HTR-8/SVneo (cell line): ENCODE data around the gene DDTL.
A peak's percentile ranks its signal among the peaks of the same experiment; 100 is the strongest.
"Not testable (repeated sequence)": the region's sequence is repeated elsewhere in the genome, so short reads cannot be mapped to it uniquely, and the experiment has no call there.

Experiments used
- DNase-seq: peaks from one replicate; pipeline ENCODE4 v3.0.0; 2011; ENCODE audit warnings: low spot score, mixed read lengths; ENCODE audit not compliant: insufficient read length
- FAIRE-seq: peaks from 2 replicates; lab custom pipeline; 2011; peaks lifted over from hg19 to GRCh38; lab: Jason Lieb, UNC

The DDTL gene

DNA sequence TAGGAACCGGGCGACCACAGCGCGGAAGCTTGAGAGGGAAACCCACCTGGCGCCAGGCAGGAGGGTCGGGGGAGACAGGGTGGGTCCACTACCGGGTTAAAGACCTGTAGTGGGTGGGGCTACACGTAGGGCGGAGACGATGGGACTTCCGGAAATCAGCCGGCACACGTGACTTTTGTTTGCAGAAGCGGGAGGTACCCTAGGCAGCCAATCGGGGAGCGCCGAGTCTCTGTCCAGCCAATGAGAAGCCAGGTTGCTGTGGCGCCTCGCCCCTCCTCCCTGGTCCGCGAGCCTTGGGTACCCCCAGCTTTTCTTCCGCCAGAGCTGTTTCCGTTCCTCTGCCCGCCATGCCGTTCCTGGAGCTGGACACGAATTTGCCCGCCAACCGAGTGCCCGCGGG is at the start of gene DDTL:
DDTL (plus strand) TSS at position 321 of the 400 bp plus-strand sequence; CDS start at position 348, 27 bp downstream.
- peak; percentile 94 for FAIRE-seq
- DNase-seq: not testable (repeated sequence)

DNA sequence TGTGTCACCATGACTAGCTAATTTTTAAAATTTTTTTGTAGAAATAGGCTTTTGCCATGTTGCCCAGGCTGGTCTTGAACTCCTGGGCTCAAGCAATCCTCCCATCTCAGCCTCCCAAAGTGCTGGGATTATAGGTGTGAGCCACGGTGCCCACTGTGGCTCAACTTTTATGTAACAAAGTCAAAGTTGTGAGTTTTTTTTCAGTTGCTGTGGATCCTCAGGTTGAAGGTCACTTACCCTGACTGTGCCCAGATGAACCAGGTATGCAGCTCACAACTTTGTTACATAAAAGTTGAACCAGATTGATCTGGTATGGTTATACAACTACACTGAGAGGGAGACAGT is 46.4 kb upstream of the DDTL start:
- not testable (repeated sequence) for DNase-seq, FAIRE-seq

DNA sequence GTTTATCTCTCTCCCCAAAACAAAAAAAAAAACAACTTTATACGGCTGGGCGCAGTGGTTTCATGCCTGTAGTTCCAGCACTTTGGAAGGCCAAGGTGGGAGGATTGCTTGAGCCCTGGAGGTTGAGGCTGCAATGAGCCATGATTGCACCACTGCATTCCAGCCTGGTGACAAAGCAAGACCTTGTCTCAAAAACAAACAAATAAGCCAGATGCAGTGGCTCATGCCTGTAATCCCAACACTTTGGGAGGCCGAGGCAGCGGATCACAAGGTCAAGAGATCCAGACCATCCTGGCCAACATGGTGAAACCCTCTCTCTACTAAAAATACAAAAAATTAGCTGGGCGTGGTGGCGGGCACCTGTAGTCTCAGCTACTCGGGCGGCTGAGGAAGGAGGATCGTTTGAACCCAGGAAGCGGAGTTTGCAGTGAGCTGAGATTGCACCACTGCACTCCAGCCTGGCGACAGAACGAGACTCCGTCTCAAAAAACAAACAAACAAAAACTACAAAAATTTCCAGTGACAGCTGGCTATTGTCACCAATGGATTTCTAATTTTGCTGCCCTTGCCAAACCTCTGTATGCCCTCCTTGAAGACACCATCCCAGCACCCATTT is 45.0 kb upstream of the DDTL start:
- FAIRE-seq, DNase-seq: not testable (repeated sequence)

DNA sequence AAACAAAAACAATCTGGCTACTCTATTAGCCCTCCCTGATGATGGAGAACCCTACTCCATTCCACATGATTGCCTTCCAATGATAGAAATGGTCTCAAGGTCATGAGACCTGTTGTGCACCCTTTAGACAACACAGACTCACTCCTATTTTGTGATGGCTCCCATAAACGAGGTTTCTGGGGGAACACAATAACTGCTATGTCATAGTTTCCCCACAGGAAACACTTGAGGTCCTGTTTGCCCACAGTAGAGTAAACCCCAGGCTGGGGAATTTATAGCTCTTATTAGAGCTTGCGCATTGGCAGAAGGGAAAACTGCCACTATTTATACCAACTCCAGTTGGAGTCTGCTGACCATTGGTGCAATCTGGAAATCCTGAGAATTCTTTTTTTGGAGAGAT is 43.8 kb upstream of the DDTL start:
- FAIRE-seq: no peak

DNA sequence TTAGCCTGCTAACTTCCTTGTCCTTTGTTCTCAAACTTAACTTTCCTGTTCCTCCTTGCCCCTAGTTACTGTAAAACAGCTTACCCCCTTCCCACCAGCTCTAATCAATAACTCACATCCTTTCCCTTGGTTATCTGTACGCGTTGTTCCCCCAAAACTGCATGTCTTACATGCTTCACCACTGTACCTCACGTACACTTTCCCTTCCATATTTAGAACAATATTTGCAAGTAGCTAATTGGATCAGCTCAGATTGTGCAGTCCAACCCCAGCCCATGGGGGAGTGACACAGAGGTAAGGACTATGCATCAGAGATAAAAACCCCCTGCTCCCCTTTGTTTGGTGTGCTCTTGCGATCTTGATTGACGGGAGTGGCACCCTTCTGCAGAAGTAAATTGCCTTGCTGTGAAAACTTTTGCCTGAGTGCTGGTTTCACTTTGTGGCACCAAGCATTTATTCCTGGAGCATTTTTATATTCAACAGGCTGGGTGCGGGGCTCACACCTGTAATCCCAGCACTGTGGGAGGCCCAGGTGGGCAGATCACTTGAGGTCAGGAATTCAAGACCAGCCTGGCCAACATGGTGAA is 41.6 kb upstream of the DDTL start:
- no peak for DNase-seq
- FAIRE-seq: no peak

More for the DNA sequence above, 43.8 kb upstream of the DDTL start:
- no peak for DNase-seq

DNA sequence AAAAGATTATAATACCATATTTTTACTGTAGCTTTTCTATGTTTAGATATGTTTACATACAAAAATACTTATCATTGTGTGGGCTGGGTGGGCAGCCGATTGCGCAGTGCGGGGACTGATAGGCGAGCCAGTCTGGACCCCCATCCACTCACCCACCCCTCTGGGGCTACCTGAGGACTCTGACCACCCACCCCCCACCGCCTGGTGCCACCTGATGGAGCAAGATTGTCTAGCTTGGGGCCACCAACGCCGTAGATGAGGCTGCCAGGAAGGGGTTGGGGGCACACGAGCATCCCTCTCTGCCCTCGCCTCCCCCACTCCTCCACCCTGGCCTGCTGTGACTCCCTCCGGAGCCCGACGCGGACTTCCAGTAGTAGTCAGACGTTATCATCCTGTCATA is 40.1 kb upstream of the DDTL start:
- FAIRE-seq (no peak), DNase-seq (no peak)

DNA sequence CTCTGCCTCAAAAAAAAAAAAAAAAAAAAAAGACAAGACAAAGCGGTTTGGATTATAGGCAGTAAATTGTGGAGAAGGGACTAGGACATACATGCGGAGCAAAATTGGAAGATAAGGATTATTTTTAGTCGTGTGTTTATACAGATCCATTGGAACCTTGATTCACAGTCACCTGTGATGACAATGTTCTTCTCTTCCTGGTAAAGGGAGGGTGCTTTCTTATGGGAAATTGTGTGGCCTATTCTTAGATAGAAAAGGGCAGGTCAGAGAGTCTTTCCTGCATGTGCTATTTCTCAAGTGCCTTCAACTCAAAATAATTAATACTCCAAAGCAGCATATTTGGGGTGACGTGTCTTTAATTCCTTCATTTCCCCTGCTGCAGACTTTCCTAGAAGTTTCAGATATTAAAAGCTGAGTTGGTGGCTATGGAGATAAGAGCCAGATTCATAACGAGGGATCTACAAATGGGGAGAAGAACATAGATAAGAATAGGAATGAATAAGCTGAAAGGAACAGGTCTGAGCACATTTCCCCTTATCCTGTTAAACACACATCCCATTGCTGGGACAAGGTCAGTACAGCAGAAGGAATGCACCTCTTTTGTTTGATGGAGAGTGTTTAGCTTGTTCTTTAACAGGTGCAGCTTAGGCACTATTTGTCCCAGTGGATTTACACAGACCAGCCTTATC is 28.2 kb upstream of the DDTL start:
- DNase-seq (no peak), FAIRE-seq (no peak)

DNA sequence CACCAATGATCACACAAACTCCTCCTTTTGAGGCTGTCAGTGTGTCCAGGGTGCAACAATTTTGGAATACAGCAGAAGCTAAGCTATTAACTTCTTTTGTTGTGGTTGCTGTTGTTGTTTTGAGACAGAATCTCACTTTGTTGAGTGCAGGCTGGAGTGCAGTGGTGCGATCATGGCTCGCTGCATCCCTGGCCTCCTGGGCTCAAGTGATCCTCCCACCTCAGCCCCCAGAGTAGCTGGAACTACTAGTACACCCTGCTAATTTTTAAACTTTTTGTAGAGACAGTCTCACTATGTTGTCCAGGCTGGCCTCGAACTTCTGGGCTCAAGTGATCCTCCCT is 27.7 kb upstream of the DDTL start:
- no peak for DNase-seq
- no peak for FAIRE-seq

DNA sequence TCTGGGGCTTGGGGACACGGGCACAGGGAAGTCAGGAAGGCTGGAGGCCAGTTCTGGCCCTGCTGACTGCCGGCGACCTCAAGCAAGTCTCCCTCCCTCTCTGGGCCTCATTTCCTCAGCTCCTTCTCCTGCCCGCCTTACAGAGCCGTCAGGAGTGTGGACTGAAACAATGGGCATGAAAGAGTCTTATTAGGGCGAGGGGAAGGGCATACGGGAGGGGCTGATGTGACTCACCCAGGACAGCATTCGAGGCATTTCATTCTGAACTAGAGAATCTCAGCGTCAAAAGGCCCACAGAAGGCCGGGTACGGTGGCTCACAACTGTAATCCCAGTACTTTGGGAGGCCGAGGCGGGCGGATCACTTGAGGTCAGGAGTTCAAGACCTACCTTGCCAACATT is 26.5 kb upstream of the DDTL start:
- DNase-seq, FAIRE-seq: not testable (repeated sequence)

DNA sequence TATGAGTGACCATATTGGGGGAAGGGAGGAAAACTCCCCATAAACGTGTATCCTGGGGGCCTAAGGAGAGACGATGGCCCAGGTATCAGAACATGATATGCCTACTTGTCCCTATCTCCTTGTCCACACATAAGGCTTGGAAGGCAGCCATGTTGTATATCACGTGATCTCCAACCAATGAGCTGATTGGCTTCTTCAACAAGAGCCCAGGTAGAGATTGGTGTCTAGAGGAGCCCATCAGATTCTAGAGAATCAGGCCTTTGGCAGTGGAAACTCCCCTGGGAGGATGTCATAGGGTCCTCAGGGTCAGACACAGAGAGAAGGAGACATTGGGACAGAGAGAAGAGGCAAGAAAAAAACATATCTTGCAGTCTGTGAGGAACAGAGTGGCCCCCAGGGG is 19.3 kb upstream of the DDTL start:
- DNase-seq, FAIRE-seq: not testable (repeated sequence)

DNA sequence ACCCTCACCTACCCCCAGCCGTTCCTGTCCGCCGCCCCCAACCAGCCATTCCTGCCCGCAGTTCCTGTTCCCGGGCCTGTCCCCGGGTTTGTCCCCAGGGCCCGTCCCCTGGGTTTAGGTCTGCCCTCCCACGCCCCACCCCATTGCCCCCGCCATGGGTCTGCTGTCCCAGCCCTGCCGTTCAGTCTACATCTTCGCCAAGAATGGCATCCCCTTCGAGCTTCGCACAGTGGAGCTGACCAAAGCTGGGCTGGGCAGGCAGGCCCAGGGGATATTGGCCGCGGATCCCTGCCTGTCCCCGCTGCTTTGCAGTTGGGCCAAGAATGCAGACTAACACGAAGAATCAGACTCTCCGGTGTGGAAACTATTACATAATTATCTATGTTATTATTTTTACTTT is 16.9 kb upstream of the DDTL start:
- FAIRE-seq, DNase-seq: not testable (repeated sequence)

DNA sequence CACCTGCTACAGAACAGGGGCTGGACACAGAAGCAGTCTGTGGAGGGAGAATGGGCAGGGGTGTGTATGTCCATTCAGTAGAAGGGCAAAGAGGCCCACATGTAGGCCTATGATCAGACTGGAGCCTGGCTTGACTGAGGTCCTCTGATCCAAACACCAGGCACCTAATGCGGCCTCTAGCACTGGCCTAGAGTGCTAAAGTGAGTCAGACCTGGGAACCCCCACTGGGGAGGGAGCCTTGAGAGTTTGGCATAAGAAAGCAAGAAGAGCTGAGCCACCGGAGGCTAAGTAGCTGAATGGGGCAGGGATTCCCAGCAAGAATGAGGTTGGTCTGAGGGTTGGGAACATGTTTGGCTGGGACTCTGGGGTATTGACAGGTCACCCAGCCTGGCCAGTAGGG is 15.3 kb upstream of the DDTL start:
- not testable (repeated sequence) for FAIRE-seq, DNase-seq

DNA sequence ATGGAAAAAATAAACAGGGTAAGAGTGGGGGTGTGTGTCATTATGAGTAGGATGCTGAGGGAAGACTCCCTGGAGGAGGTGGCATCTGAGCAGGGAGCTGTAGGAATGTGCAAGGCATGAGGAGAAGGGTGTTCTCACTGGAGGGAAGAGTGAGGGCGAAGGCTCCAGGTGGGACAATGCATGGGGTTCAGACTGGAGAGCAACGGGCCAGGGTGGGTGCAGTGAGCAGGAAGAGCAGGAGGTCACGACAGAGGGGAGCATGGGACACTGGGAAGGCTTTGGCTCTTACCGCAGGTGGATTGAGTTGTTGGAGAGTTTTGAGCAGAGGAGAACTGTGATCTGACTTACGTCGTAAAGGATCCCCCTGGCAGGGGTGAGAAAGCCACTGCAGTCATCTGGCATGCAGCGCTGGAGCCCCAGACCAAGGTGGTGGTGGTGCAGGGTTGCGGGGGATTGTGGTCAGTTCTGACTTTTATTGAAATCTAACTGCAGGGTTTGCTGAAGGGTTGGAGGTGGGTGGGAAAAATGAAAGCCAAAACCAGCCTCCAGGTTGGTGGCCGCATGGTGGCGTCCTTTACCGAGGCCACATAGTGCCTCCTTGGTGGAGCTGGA is 13.8 kb upstream of the DDTL start:
- not testable (repeated sequence) for DNase-seq, FAIRE-seq

DNA sequence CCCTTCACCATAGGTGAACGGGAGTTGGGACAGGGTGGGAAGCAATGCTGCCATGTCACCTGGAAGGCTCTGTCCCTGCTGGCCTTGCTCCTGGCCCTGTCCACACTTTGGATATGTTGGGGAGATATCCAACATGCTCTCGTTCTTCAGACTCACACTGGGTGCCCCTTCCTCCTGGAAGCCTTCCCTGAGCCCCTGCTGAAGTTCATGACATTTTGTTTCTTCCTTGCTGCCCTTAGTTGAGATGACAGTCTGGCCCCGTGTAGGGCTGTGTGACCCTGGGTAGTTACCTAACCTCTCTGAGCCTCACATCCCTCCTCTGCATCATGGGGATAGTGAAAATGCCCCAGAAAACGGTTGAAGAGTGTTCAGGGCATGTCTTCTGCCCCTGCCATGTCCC is 13.2 kb upstream of the DDTL start:
- DNase-seq, FAIRE-seq: not testable (repeated sequence)

DNA sequence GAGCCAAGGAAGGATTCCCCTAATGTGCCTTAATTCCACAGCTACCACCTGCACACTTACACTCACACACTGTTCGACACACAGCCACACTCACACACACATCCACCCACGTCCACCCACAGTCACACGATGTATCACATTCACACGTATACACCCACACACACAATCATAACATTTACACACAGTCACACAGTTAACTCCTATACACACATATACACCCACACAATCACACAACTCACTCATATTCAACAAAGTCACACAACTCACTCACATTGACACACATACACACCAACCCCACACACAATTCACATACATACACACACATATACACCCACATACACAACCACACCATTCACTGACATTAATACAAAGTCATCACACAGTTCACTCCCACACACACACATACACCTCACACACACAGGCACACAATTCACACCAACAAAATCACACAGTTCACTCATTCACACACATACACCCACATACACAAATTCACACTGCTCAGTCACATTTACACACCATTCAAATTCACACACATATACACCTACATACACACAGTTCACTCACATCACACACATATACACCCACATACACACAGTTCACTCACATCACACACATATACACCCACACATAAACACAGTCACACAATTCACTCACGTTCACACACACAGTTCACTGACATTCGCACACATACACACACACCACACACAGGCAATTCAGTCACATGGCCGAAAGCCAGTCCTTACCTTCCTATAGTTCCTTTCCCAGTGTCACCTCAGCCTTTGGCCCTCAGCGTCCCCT is 12.3 kb upstream of the DDTL start:
- DNase-seq: not testable (repeated sequence)
- peak; percentile 65 for FAIRE-seq

DNA sequence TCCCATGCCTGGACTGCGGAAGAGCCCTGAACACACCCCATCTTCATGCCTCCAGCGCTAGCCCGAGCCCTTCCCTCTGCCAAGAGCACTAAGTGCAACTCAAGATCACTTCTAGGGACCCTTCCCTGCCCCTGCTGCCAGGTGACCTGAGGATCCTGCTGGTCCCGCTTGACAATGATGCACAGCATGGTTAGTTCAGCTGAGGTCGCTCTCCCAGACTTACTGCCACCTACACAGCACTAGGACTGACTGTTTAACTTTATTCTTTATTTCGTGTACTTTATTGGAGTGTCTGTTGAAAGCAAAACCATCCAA is 11.7 kb upstream of the DDTL start:
- not testable (repeated sequence) for DNase-seq, FAIRE-seq

DNA sequence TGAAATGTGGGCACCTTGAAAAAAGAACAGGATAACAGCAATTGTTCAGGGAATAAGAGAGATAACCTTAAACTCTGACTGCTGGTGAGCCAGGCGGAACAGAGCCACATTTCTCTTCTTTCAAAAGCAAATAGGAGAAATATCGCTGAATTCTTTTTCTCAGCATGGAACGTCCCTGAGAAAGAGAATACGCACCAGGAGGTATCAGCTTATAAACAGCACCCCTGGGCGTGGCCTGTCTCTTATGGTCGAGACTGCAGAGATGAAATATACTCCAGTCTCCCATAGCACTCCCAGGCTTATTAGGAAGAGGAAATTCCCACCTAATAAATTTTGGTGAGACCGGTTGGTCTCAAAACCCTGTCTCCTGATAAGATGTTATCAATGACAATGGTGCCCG is 10.8 kb upstream of the DDTL start:
- not testable (repeated sequence) for FAIRE-seq, DNase-seq

DNA sequence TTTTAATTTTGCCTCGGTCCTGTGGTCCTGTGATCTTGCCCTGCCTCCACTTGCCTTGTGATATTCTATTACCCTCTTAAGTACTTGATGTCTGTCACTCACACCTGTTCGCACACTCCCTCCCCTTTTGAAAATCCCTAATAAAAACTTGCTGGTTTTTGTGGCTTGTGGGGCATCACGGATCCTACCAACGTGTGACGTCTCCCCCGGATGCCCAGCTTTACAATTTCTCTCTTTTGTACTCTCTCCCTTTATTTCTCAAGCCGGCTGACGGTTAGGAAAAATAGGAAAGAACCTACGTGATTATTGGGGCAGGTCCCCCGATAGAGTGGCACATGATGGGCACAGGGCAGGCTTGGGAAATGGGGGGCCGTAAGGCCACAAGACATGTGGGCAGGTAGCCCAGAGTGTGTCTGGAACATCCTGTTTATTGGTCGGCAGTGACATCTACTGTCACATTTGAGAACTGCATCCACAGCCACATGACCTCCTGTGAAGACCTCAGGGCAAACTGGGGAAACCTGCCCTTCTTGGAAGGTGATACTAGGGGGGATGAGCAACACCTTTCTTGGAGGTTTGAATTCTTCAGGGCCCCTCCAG is 10.3 kb upstream of the DDTL start:
- FAIRE-seq (peak; percentile 87), DNase-seq (peak; percentile 28)

DNA sequence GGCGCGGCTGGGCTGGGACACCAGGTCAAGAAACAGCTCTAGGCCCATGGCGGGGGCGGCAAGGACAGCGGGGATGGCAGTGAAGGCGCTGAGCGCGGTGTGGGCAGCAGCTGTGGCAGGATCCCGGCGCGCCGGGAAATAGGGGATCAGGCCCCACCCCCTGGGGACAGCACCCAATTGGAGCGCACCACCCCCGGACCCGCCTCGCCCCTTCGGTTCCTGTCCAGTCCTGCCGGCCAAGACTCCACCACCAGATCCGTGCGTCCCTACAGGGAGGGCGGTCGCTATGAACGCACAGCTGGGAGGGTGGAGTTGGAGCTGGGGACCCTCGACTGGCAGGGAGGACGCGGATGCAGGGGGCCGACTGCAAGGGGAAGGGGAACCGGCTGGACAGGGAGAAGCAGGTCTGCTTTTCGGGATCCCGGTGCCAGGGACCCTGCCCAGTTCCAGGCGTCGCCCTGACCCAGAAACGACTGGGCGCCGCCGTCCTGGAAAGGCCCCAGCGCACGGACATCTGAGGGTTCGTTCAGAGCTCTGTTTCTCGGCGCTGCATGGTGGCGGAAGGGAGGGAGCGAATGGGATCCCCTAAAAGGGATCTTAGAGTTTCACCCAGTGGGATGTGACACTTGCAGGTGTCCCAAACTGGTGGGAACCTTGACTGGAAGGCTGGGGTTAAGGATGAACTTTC is 5.5 kb upstream of the DDTL start, which contains the start of gene GSTT2B:
GSTT2B (minus strand) TSS at position 112 of the 688 bp plus-strand sequence; CDS start at position 48, 64 bp downstream.
- peak; percentile 94 for FAIRE-seq
- not testable (repeated sequence) for DNase-seq
